CD14-positive monocyte (primary cell): ENCODE measurements around the gene SECISBP2. TPM values are rescaled to one million over a fixed set of nuclear protein-coding genes. Genes with fewer than 3 reads are reported as not detected.

ENCODE experiments used
- DNase-seq, 3 donors: peaks; one replicate each; pipeline ENCODE4 v3.0.0-alpha.2; 2011 to 2022
- H2AFZ ChIP-seq: 2 replicates; pipeline ENCODE4 v1.6.0; 2012; ENCODE audit warnings: mild to moderate bottlenecking, low read depth, low read length, inconsistent platforms; ENCODE audit not compliant: insufficient read depth, poor library complexity, severe bottlenecking
- H3K27ac ChIP-seq, 2 donors: 1 replicate in 1 of 2; 2 replicates in 1 of 2; pipeline ENCODE4 v1.5.1; 2012 to 2013; ENCODE audit warnings: low read length in 2 of 2, control low read depth in 1 of 2, inconsistent platforms in 1 of 2, low read depth in 1 of 2, mild to moderate bottlenecking in 1 of 2
- H3K27me3 ChIP-seq, 2 donors: one replicate each; pipeline versions ENCODE4 v1.6.0 to v1.6.1; 2011 to 2013; ENCODE audit warnings: low read length in 2 of 2; ENCODE audit not compliant: control insufficient read depth in 2 of 2, insufficient read depth in 2 of 2
- H3K36me3 ChIP-seq, 2 donors: replicated peaks in 1 of 2; 1 replicate in 1 of 2; 2 replicates in 1 of 2; pipeline versions ENCODE4 v1.5.1 to v1.6.1; 2012 to 2013; ENCODE audit warnings: low read length in 2 of 2, control low read depth in 1 of 2, inconsistent platforms in 1 of 2, mild to moderate bottlenecking in 1 of 2; ENCODE audit not compliant: insufficient read depth in 2 of 2, control insufficient read depth in 1 of 2
- H3K4me1 ChIP-seq, 2 donors: 1 replicate in 1 of 2; 2 replicates in 1 of 2; pipeline versions ENCODE4 v1.5.1 to v1.6.1; 2012 to 2013; ENCODE audit warnings: low read length in 2 of 2, control low read depth in 1 of 2, inconsistent platforms in 1 of 2, mild to moderate bottlenecking in 1 of 2, moderate library complexity in 1 of 2; ENCODE audit not compliant: insufficient read depth in 2 of 2, control insufficient read depth in 1 of 2
- H3K4me2 ChIP-seq: replicated peaks from 2 replicates; pipeline ENCODE3; 2012; ENCODE audit warnings: low read length, moderate library complexity, mild to moderate bottlenecking; ENCODE audit not compliant: poor library complexity, severe bottlenecking; ENCODE audit errors: extremely low read depth
- H3K4me3 ChIP-seq, 3 experiments: fragments of 200-600 bp in 1 of 3; sonication (generic) in 1 of 3; replicated peaks in 1 of 3; 1 replicate in 2 of 3; 2 replicates in 1 of 3; pipeline ENCODE4 v1.5.1; 2011 to 2013; ENCODE audit warnings: low read length in 3 of 3, mild to moderate bottlenecking in 3 of 3, control low read depth in 2 of 3, low read depth in 2 of 3, inconsistent platforms in 1 of 3, moderate library complexity in 1 of 3
- H3K79me2 ChIP-seq: 2 replicates; pipeline ENCODE4 v1.6.0; 2012; ENCODE audit warnings: mild to moderate bottlenecking, control low read depth, inconsistent platforms, low read length, moderate library complexity; ENCODE audit not compliant: insufficient read depth
- H3K9ac ChIP-seq: 2 replicates; pipeline ENCODE4 v1.6.0; 2017; ENCODE audit warnings: low read length, mild to moderate bottlenecking; ENCODE audit not compliant: insufficient read depth, poor library complexity, severe bottlenecking
- H3K9me3 ChIP-seq, 2 donors: replicated peaks in 1 of 2; 1 replicate in 1 of 2; 2 replicates in 1 of 2; pipeline versions ENCODE4 v1.5.1 to v1.6.1; 2012 to 2013; ENCODE audit warnings: low read length in 2 of 2, control low read depth in 1 of 2; ENCODE audit not compliant: control insufficient read depth in 1 of 2, insufficient read depth in 1 of 2
- H4K20me1 ChIP-seq: 2 replicates; pipeline ENCODE4 v1.6.0; 2012; ENCODE audit warnings: mild to moderate bottlenecking, low read length, control low read depth, moderate library complexity; ENCODE audit not compliant: insufficient read depth
- H3K27ac Mint-ChIP-seq, 7 donors: one replicate each; pipeline ENCODE4 v1.8.0; 2020; ENCODE audit warnings: mild to moderate bottlenecking in 7 of 7, mixed read lengths in 7 of 7, moderate library complexity in 6 of 7, inconsistent platforms in 2 of 7
- H3K27me3 Mint-ChIP-seq, 3 donors: one replicate each; pipeline ENCODE4 v1.8.0; 2021 to 2022; ENCODE audit warnings: low read depth in 3 of 3, mild to moderate bottlenecking in 3 of 3, mixed read lengths in 3 of 3, moderate library complexity in 3 of 3, inconsistent platforms in 1 of 3
- H3K36me3 Mint-ChIP-seq, 2 donors: one replicate each; pipeline ENCODE4 v1.8.0; 2020; ENCODE audit warnings: mixed read lengths in 2 of 2, inconsistent platforms in 1 of 2, mild to moderate bottlenecking in 1 of 2
- H3K4me1 Mint-ChIP-seq: one replicate; pipeline ENCODE4 v1.8.0; 2020; ENCODE audit warnings: mild to moderate bottlenecking, mixed read lengths
- H3K4me3 Mint-ChIP-seq, 2 donors: one replicate each; pipeline ENCODE4 v1.8.0; 2020; ENCODE audit warnings: mild to moderate bottlenecking in 2 of 2, mixed read lengths in 2 of 2, moderate library complexity in 1 of 2
- H3K9me3 Mint-ChIP-seq, 7 donors: one replicate each; pipeline ENCODE4 v1.8.0; 2020 to 2022; ENCODE audit warnings: mixed read lengths in 7 of 7, mild to moderate bottlenecking in 6 of 7, moderate library complexity in 6 of 7, inconsistent platforms in 2 of 7
- WGBS: methylation state at CpG from one replicate; pipeline ENCODE4 v1.1.5; 2013; ENCODE audit warnings: missing lambda C conversion rate; ENCODE audit not compliant: insufficient coverage; 5-methylcytosine and 5-hydroxymethylcytosine counted together
- intact Hi-C, 2 donors: fragments of 100-400 bp; cut with micrococcal nuclease; formaldehyde crosslinking; loops; one replicate each; pipeline versions ENCODE4 v1.15.0 to v1.15.1; 2023
- polyA plus RNA-seq, 3 donors: library from polyadenylated mRNA; depleted of rRNA in 1 of 3; unstranded in 2 of 3; stranded (reverse) in 1 of 3; fragments of 300-500 nt in 2 of 3; fragments of >200 nt in 1 of 3; fragmentation: Illumina TruSeq in 2 of 3; gene quantifications; 1 replicate in 2 of 3; 2 replicates in 1 of 3; pipeline ENCODE4 v1.2.3, GENCODE V29; 2012 to 2021
- TF ChIP-seq, protein P1 (sequence below): fragments of 200-600 bp; IDR thresholded peaks from one replicate; pipeline ENCODE4 v1.8.0; 2022; ENCODE audit warnings: antibody characterized with exemption, mild to moderate bottlenecking

Gene SECISBP2
- polyA plus RNA-seq, 3 donors: 8.6 to 51.4 (median 9.8) TPM

DNA sequence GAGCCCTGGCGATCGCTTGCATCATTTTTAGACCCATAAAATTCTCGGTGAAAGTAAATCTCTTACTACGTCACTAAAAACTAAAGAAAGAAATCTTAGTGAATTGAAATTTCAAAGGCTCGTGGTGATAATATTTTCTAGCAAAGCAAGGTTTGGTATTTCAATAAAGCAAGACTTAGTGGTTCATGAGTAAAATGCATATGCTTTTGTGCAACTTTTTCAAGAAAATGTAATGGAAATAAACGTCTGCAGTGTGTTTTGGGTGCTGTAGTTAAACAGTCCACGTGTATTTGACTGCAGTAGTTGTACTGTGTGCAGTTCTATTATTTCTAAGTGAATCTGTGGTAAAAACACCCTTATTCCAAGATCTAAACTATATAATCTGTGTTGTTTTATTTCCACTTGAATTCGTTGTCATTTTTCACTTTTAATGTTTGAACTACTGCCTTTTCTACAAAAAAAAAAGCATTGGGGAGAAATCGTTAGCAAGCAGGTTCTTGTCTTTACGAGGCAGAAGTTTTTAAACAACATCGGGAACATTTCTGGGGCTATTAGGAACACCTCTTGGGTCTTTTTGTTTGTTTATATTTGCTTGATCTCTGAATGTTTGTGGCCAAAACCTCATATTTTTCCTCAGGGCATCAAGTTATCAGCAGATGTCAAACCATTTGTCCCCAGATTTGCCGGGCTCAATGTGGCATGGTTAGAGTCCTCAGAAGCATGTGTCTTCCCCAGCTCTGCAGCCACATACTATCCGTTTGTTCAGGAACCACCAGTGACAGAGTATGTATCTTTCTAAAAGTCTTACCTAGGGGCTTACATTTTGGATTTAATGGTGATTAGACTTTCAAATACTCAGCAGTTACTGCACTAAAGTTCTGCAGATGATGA lies 960 bp downstream of the SECISBP2 start:
- H3K36me3 ChIP-seq: peaks cover 7 to 33% of the 10 kb centered on the region in 2 donors
- Mint-ChIP-seq H3K27ac (peak overlapping the region; percentile 97 to 98 (median 98)), H3K4me1 (peaks cover 47% of the 10 kb centered on the region), H3K36me3 (peaks cover 26% of the 10 kb centered on the region in 2 donors), H3K4me3 (peak overlapping the region; percentile 86 to 92), H3K9me3 (no peaks in the 10 kb centered on the region), H3K27me3 (no peaks in the 10 kb centered on the region)
- peaks cover 25% of the 10 kb centered on the region for H4K20me1 ChIP-seq
- H3K4me1 ChIP-seq: peaks cover 28 to 39% of the 10 kb centered on the region in 2 donors
- peak overlapping the region; percentile 96 for H3K9ac ChIP-seq
- H3K27me3 ChIP-seq: no peaks in the 10 kb centered on the region
- H3K9me3 ChIP-seq: no peaks in the 10 kb centered on the region
- DNase-seq: no peak
- H3K79me2 ChIP-seq: peaks cover 90% of the 10 kb centered on the region
- TF ChIP-seq, protein P1, sequence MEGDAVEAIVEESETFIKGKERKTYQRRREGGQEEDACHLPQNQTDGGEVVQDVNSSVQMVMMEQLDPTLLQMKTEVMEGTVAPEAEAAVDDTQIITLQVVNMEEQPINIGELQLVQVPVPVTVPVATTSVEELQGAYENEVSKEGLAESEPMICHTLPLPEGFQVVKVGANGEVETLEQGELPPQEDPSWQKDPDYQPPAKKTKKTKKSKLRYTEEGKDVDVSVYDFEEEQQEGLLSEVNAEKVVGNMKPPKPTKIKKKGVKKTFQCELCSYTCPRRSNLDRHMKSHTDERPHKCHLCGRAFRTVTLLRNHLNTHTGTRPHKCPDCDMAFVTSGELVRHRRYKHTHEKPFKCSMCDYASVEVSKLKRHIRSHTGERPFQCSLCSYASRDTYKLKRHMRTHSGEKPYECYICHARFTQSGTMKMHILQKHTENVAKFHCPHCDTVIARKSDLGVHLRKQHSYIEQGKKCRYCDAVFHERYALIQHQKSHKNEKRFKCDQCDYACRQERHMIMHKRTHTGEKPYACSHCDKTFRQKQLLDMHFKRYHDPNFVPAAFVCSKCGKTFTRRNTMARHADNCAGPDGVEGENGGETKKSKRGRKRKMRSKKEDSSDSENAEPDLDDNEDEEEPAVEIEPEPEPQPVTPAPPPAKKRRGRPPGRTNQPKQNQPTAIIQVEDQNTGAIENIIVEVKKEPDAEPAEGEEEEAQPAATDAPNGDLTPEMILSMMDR: peak; percentile 31
- intact Hi-C loops: loop anchor here (5.0 to 10.0 kb wide), 4 partner anchors 63 to 228 kb away; no protein-coding TSS in a partner anchor
- H2AFZ ChIP-seq: peak overlapping the region; percentile 63
- H3K27ac ChIP-seq: peak overlapping the region; percentile 96
- H3K4me2 ChIP-seq: peak overlapping the region; percentile 70
- WGBS: no CpG with 5 or more reads among the region's 13 CpGs
- H3K4me3 ChIP-seq: peak overlapping the region; percentile 54 to 77 (median 76)

DNA sequence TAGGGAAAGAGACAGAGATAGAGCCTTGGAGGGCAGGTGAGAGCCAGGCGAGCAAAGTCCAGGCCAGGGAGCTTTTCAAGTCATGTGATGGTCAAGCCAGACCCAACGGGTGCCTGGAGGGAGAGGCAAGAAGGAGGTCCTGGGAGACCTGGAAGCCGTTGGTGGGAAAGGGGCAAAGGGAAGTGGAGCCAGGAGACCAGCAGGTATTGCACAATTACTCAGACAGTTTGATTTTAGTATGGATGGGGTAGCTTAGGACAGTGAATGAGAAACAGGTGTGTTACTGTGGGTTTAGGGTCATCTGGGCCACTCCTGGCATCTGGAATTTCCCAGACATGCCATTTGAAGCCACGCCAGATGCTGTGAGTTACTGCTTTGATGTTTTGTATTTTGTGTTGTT lies 5.1 kb downstream of the SECISBP2 start:
- Histone ChIP-seq H2AFZ (no peak overlapping the region), H3K4me2 (no peak overlapping the region), H3K27me3 (no peaks in the 10 kb centered on the region), H3K4me3 (no peak overlapping the region), H3K36me3 (peaks cover 31 to 61% of the 10 kb centered on the region in 2 donors), H3K9me3 (no peaks in the 10 kb centered on the region), H3K79me2 (peaks cover 64% of the 10 kb centered on the region), H3K4me1 (peaks cover 14 to 18% of the 10 kb centered on the region in 2 donors), H4K20me1 (peaks cover 39% of the 10 kb centered on the region), H3K27ac (peak overlapping the region in 1 of 2 donors; percentile 30), H3K9ac (no peak overlapping the region)
- Mint-ChIP-seq H3K4me3 (no peak overlapping the region), H3K36me3 (peaks cover 48 to 63% of the 10 kb centered on the region in 2 donors), H3K27me3 (no peaks in the 10 kb centered on the region), H3K9me3 (no peaks in the 10 kb centered on the region), H3K4me1 (peaks cover 31% of the 10 kb centered on the region), H3K27ac (peak overlapping the region in 3 of 7 donors; percentile 41 to 73 (median 54))
- TF ChIP-seq, protein P1: no peak
- no peak for DNase-seq
- 33% methylated on average over 3 of the region's 4 CpGs for WGBS
- intact Hi-C loops: loop anchor here in 1 of 2 donors (10.0 kb wide), 1 partner anchor 211 kb away; no protein-coding TSS in a partner anchor
